Endothelial cell of umbilical vein (primary cell): ENCODE measurements around the gene BDH1. TPM values are rescaled to one million over a fixed set of nuclear protein-coding genes. Genes with fewer than 3 reads are reported as not detected.
A peak's percentile ranks its signal among the peaks of the same experiment; 100 is the strongest.

Source experiments
- BruUV-seq: library from RNA; stranded (reverse); fragments of 400-500 nt; replicated peaks from 2 replicates; lab custom pipeline; 2021; lab: Mats Ljungman, UMichigan
- CTCF ChIA-PET: fragments of 300-600, 350-600 bp; sonication (Branson Sonifier 250); formaldehyde crosslinking; loops from one replicate; lab custom pipeline; 2021; ENCODE audit warnings: antibody characterized with exemption, inconsistent platforms; lab: Charles Lee
- POLR2A ChIA-PET: fragments of 300-600, 350-600 bp; sonication (Branson Sonifier 250); formaldehyde crosslinking; loops from one replicate; lab custom pipeline; 2021; ENCODE audit warnings: antibody characterized with exemption, inconsistent platforms; lab: Charles Lee
- DNase-seq: peaks from one replicate; pipeline ENCODE4 v3.0.0-alpha.2; 2011; ENCODE audit warnings: low read depth, low spot score
- FAIRE-seq: peaks from 2 replicates; lab custom pipeline; 2011; peaks lifted over from hg19 to GRCh38; lab: Jason Lieb, UNC
- H2AFZ ChIP-seq: 2 replicates; pipeline ENCODE4 v1.6.0; 2012; ENCODE audit warnings: low read depth, low read length, control low read depth, inconsistent platforms
- H3K27ac ChIP-seq: 2 replicates; pipeline ENCODE4 v1.5.1; 2011; ENCODE audit warnings: low read depth, mild to moderate bottlenecking, control low read depth, low read length, moderate library complexity; ENCODE audit not compliant: insufficient read depth
- H3K27me3 ChIP-seq, 2 experiments: 2 replicates each; pipeline versions ENCODE4 v1.6.0 to v1.6.1; 2011; ENCODE audit warnings: low read length in 2 of 2, mixed read lengths in 1 of 2; ENCODE audit not compliant: control insufficient read depth in 2 of 2, insufficient read depth in 2 of 2
- H3K36me3 ChIP-seq, 2 experiments: 2 replicates in 1 of 2; 3 replicates in 1 of 2; pipeline ENCODE4 v1.5.1; 2011; ENCODE audit warnings: low read length in 2 of 2, mild to moderate bottlenecking in 1 of 2, moderate library complexity in 1 of 2; ENCODE audit not compliant: control insufficient read depth in 2 of 2, insufficient read depth in 2 of 2; ENCODE audit errors: extremely low read depth in 1 of 2
- H3K4me1 ChIP-seq: 3 replicates; pipeline ENCODE4 v1.5.1; 2011; ENCODE audit warnings: mild to moderate bottlenecking, low read length; ENCODE audit not compliant: control insufficient read depth, insufficient read depth; ENCODE audit errors: extremely low read depth
- H3K4me2 ChIP-seq: 2 replicates; pipeline ENCODE4 v1.6.1; 2011; ENCODE audit warnings: low read length, control low read depth, mixed read lengths; ENCODE audit not compliant: insufficient read depth
- H3K4me3 ChIP-seq, 3 experiments: fragments of 200-600 bp in 1 of 3; sonication (generic), shearing (Covaris generic) in 1 of 3; replicated peaks in 1 of 3; 2 replicates each; pipeline ENCODE4 v1.5.1; 2011 to 2016; ENCODE audit warnings: control low read depth in 3 of 3, low read length in 3 of 3, mild to moderate bottlenecking in 2 of 3, inconsistent platforms in 1 of 3, low read depth in 1 of 3, moderate library complexity in 1 of 3; ENCODE audit not compliant: insufficient read depth in 1 of 3
- H3K79me2 ChIP-seq: 2 replicates; pipeline ENCODE4 v1.6.0; 2012; ENCODE audit warnings: low read length, inconsistent platforms; ENCODE audit not compliant: control insufficient read depth, insufficient read depth
- H3K9ac ChIP-seq: replicated peaks from 2 replicates; pipeline ENCODE3; 2011; ENCODE audit warnings: low read length, control low read depth; ENCODE audit not compliant: insufficient read depth; ENCODE audit errors: extremely low read depth
- H3K9me1 ChIP-seq: replicated peaks from 3 replicates; pipeline ENCODE4 v1.6.0; 2011; ENCODE audit warnings: mild to moderate bottlenecking, low read length; ENCODE audit not compliant: control insufficient read depth, insufficient read depth; ENCODE audit errors: extremely low read depth
- H3K9me3 ChIP-seq: replicated peaks from 2 replicates; pipeline ENCODE4 v1.5.1; 2012; ENCODE audit warnings: low read length, inconsistent platforms; ENCODE audit not compliant: control insufficient read depth, insufficient read depth
- H4K20me1 ChIP-seq: replicated peaks from 2 replicates; pipeline ENCODE3; 2011; ENCODE audit warnings: mild to moderate bottlenecking, low read length; ENCODE audit not compliant: control insufficient read depth, insufficient read depth; ENCODE audit errors: extremely low read depth
- FOS ChIP-seq: IDR thresholded peaks from 2 replicates; pipeline ENCODE4 v1.6.1; 2011; ENCODE audit warnings: mild to moderate bottlenecking, low read length, moderate library complexity, borderline replicate concordance; ENCODE audit not compliant: insufficient read depth
- GATA2 ChIP-seq: IDR thresholded peaks from 2 replicates; pipeline ENCODE4 v1.7.0; 2011; ENCODE audit warnings: low read depth, mild to moderate bottlenecking, moderate library complexity, mixed read lengths, low read length; ENCODE audit not compliant: insufficient read length, insufficient read depth
- JUN ChIP-seq: IDR thresholded peaks from 2 replicates; pipeline ENCODE4 v1.6.1; 2011; ENCODE audit warnings: borderline replicate concordance, low read depth; ENCODE audit not compliant: insufficient read length, insufficient read depth
- MAX ChIP-seq: IDR thresholded peaks from 2 replicates; pipeline ENCODE4 v1.6.1; 2011; ENCODE audit not compliant: insufficient read depth, insufficient read length
- MYC ChIP-seq: IDR thresholded peaks from one replicate; pipeline ENCODE4 v1.6.1; 2011; ENCODE audit warnings: mild to moderate bottlenecking, low read depth, low read length
- POLR2A ChIP-seq: IDR thresholded peaks from 2 replicates; pipeline ENCODE4 v1.6.1; 2012; ENCODE audit warnings: low read depth, mild to moderate bottlenecking, control low read depth, low read length
- POLR2AphosphoS5 ChIP-seq: IDR thresholded peaks from 2 replicates; pipeline ENCODE4 v1.6.1; 2012; ENCODE audit warnings: low read depth, mild to moderate bottlenecking, control low read depth, low read length, moderate library complexity; ENCODE audit not compliant: insufficient read depth
- dilution Hi-C: fragments of 300-500 bp; cut with MboI; formaldehyde crosslinking; loops from one replicate; pipeline ENCODE4 v1.15.0; 2019; ENCODE audit warnings: low sequenced_read_pairs; ENCODE audit not compliant: extremely low pct_ligation_motif_present
- intact Hi-C: fragments of 100-400 bp; cut with micrococcal nuclease; formaldehyde crosslinking; loops from one replicate; pipeline ENCODE4 v1.10.0; 2022
- polyA plus RNA-seq, 4 experiments: library from polyadenylated mRNA; depleted of rRNA in 3 of 4; stranded (reverse) in 3 of 4; unstranded in 1 of 4; fragments of >200 nt; gene quantifications; 2 replicates each; pipeline versions ENCODE4 v1.2.1 to v1.2.3, GENCODE V29; 2011 to 2012; ENCODE audit warnings: missing spikeins in 1 of 4
- total RNA-seq: library from RNA; stranded (reverse); gene quantifications from 2 replicates; pipeline ENCODE4 v1.2.3, GENCODE V29; 2021
- TF ChIP-seq, protein P1 (sequence below), 2 donors: IDR thresholded peaks; 1 replicate in 1 of 2; 2 replicates in 1 of 2; pipeline ENCODE4 v1.5.1; 2011; ENCODE audit warnings: low read length in 2 of 2, mild to moderate bottlenecking in 2 of 2, moderate library complexity in 2 of 2, control low read depth in 1 of 2, inconsistent platforms in 1 of 2, low read depth in 1 of 2; ENCODE audit not compliant: insufficient read depth in 1 of 2; ENCODE audit errors: extremely low read depth in 1 of 2

Gene BDH1
- total and polyA plus RNA-seq, 2 donors (not counting 3 experiments of a cell fraction or from before 2014, with no cell fraction given) = 6.9 to 12.2 TPM

GRCh38 chr3:197466586-197467399 lies 89.0 kb downstream of the BDH1 start:
- no peak overlapping the region for H3K4me3 ChIP-seq
- POLR2A ChIA-PET = no interaction called here
- no peak overlapping the region for H3K9ac ChIP-seq
- dilution Hi-C loops (no loop called here), intact Hi-C loops (loop anchor here (2.0 kb wide), 1 partner anchor 24 kb away; no protein-coding TSS in a partner anchor)
- H3K4me2 ChIP-seq = peak overlapping the region; percentile 8
- DNase-seq (peak; percentile 69), FAIRE-seq (peak; percentile 86)
- H3K9me3 ChIP-seq = no peaks in the 10 kb centered on the region
- TF ChIP-seq JUN = peak; percentile 65
- TF ChIP-seq MAX = peak; percentile 46
- peak; percentile 87 for TF ChIP-seq FOS
- TF ChIP-seq POLR2A = no peak
- H3K9me1 ChIP-seq = no peaks in the 10 kb centered on the region
- H2AFZ ChIP-seq = peak overlapping the region; percentile 45
- H3K27ac ChIP-seq = peak overlapping the region; percentile 36
- H4K20me1 ChIP-seq = no peaks in the 10 kb centered on the region
- no peaks in the 10 kb centered on the region for H3K79me2 ChIP-seq
- no peaks in the 10 kb centered on the region for H3K36me3 ChIP-seq
- CTCF ChIA-PET = interaction anchor here (0.9 to 2.5 kb wide), 10 partner anchors 10 to 210 kb away, joined by 3 to 19 read pairs (median 5); no protein-coding TSS in a partner anchor
- BruUV-seq = no TSS peak
- no peaks in the 10 kb centered on the region for H3K27me3 ChIP-seq
- H3K4me1 ChIP-seq = peaks cover 33% of the 10 kb centered on the region

DNA sequence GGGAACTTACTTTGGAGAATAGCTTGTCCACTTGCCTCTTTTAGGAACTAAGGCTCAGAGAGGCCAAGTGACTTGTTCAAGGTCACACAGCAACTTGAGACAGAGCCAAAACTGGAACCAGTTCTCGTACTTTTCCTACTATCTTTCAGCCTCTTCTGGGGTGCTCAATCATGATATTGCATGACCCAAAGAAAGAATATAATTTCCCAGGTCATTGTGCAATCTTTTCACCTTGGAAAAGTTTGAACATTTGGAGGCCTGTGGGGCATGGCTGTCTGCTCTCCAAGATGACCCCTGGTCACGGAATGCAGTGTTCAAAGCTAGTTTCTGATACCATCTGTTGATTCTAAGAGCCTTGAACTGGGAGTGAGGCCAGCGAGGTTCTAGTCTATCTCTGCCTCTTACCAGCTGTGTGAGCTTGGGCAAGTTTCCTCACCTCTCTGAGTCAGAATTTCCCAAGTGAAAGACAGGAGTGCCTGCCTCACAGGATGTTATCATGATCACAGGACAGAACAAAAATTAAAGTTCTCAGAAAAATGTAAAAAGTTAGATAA lies 89.7 kb downstream of the BDH1 start:
- dilution Hi-C loops (no loop called here), intact Hi-C loops (loop anchor here (2.0 kb wide), 1 partner anchor 25 kb away; no protein-coding TSS in a partner anchor)
- CTCF ChIA-PET = interaction anchor here (1.5 to 2.5 kb wide), 7 partner anchors 10 to 210 kb away, joined by 3 to 19 read pairs (median 7); no protein-coding TSS in a partner anchor
- TF ChIP-seq, protein P1, sequence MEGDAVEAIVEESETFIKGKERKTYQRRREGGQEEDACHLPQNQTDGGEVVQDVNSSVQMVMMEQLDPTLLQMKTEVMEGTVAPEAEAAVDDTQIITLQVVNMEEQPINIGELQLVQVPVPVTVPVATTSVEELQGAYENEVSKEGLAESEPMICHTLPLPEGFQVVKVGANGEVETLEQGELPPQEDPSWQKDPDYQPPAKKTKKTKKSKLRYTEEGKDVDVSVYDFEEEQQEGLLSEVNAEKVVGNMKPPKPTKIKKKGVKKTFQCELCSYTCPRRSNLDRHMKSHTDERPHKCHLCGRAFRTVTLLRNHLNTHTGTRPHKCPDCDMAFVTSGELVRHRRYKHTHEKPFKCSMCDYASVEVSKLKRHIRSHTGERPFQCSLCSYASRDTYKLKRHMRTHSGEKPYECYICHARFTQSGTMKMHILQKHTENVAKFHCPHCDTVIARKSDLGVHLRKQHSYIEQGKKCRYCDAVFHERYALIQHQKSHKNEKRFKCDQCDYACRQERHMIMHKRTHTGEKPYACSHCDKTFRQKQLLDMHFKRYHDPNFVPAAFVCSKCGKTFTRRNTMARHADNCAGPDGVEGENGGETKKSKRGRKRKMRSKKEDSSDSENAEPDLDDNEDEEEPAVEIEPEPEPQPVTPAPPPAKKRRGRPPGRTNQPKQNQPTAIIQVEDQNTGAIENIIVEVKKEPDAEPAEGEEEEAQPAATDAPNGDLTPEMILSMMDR (IDR thresholded peaks at IDR 0.05; ENCODE audit: extremely low read depth in 1 of 2, insufficient read depth in 1 of 2, low read depth in 1 of 2, low read length in 2 of 2) = no peak
- TF ChIP-seq JUN = no peak
- peak; percentile 42 for TF ChIP-seq GATA2
- TF ChIP-seq FOS = peak; percentile 14
- no peak for TF ChIP-seq POLR2A
- TF ChIP-seq MYC = no peak
- no peak for TF ChIP-seq POLR2AphosphoS5
- Histone ChIP-seq H3K27me3 (no peaks in the 10 kb centered on the region), H3K4me2 (peak overlapping the region; percentile 8), H4K20me1 (no peaks in the 10 kb centered on the region), H3K79me2 (no peaks in the 10 kb centered on the region), H3K4me1 (peaks cover 33% of the 10 kb centered on the region), H3K36me3 (no peaks in the 10 kb centered on the region), H2AFZ (no peak overlapping the region), H3K27ac (peak overlapping the region; percentile 36), H3K9ac (no peak overlapping the region), H3K9me3 (no peaks in the 10 kb centered on the region), H3K4me3 (no peak overlapping the region), H3K9me1 (no peaks in the 10 kb centered on the region)
- POLR2A ChIA-PET = no interaction called here
- no TSS peak for BruUV-seq
- peak; percentile 75 for FAIRE-seq
- peak; percentile 64 for DNase-seq
